GM23248 (cell line): Measurements from ENCODE around the gene CHST6.

Experiments used
- EZH2 ChIP-seq: fragments of 200-600 bp; sonication (generic); IDR thresholded peaks from 2 replicates; pipeline ENCODE4 v1.6.1; 2018; ENCODE audit warnings: antibody characterized with exemption, mild to moderate bottlenecking; ENCODE audit not compliant: insufficient read depth, poor library complexity, severe bottlenecking
- EZH2phosphoT487 ChIP-seq: fragments of 200-600 bp; sonication (generic); IDR thresholded peaks from 2 replicates; pipeline ENCODE4 v1.6.1; 2018; ENCODE audit warnings: antibody characterized with exemption, moderate library complexity, mild to moderate bottlenecking, low read depth; ENCODE audit not compliant: insufficient read depth

DNA sequence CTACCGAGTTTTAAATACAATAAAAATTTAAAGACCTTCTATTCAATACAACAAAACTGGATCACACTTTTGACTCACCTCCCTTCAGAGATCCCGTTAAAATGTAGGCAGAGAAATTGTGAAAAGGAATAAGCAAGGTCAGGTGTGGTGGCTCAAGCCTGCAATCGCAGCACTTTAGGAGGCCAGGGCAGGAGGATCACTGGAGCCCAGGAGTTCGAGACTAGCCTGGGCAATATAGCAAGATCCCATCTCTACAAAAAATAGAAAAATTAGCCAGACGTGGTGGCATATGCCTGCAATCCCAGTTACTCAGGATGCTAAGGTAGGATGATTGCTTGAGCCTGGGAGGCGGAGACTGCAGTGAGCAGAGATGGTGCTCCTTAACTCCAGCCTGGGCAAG lies 23.9 kb upstream of the CHST6 start:
- TF ChIP-seq EZH2 (no peak), EZH2phosphoT487 (no peak)
